Measurements from ENCODE around the gene SCUBE2. TPM values are rescaled to one million over a fixed set of nuclear protein-coding genes. Genes with fewer than 3 reads are reported as not detected.

The SCUBE2 gene
- total and polyA plus RNA-seq, 2 donors (not counting 1 experiment from before 2014, with no cell fraction given) = not detected

GRCh38 chr11:9039863-9040262, 51.5 kb downstream of the SCUBE2 start:
- H3K9me3 Mint-ChIP-seq (ENCODE audit: insufficient read depth) = no peaks in the 10 kb centered on the region
- ChIA-PET CTCF (no interaction called here), POLR2A (no interaction called here)
- no peak overlapping the region for H3K4me3 Mint-ChIP-seq
- no peaks in the 10 kb centered on the region for H3K36me3 ChIP-seq (replicated peaks in 1 of 2; ENCODE audit: control extremely low read depth in 1 of 2, control insufficient read depth in 1 of 2, extremely low read depth in 1 of 2, insufficient read depth in 2 of 2, low read length in 1 of 2)
- H3K27me3 Mint-ChIP-seq = peaks cover 2% of the 10 kb centered on the region
- no peak overlapping the region for H2AFZ ChIP-seq (ENCODE audit: insufficient read depth, low read depth, low read length, poor library complexity, severe bottlenecking)
- 95% methylated on average over 15 of the region's 19 CpGs for WGBS (ENCODE audit: insufficient coverage)
- TF ChIP-seq EZH2 (IDR thresholded peaks at IDR 0.05; ENCODE audit: borderline replicate concordance, insufficient read depth, low read depth, low read length, poor library complexity, severe bottlenecking) (no peak), CTCF (IDR thresholded peaks at IDR 0.05) (no peak)
- H3K4me2 ChIP-seq (replicated peaks; ENCODE audit: low read depth, low read length, poor library complexity, severe bottlenecking) = no peak overlapping the region
- H3K4me1 Mint-ChIP-seq = no peaks in the 10 kb centered on the region
- H3K79me2 ChIP-seq (ENCODE audit: control insufficient read depth, insufficient read depth, low read length) = no peaks in the 10 kb centered on the region
- H3K4me3 ChIP-seq (ENCODE audit: control extremely low read depth in 1 of 5, extremely low read depth in 1 of 5, insufficient read depth in 1 of 5, low read depth in 2 of 5, low read length in 4 of 5) = no peak overlapping the region
- H3K9me3 ChIP-seq (ENCODE audit: control extremely low read depth in 1 of 3, control insufficient read depth in 2 of 3, insufficient read depth in 1 of 3, low read length in 2 of 3) = no peaks in the 10 kb centered on the region
- no peak overlapping the region for H3K9ac ChIP-seq (ENCODE audit: low read length)
- H4K20me1 ChIP-seq (ENCODE audit: control insufficient read depth, insufficient read depth, low read length, poor library complexity, severe bottlenecking) = no peaks in the 10 kb centered on the region
- DNase-seq (no peak), ATAC-seq (ENCODE audit: low read depth) (no peak)
- no peaks in the 10 kb centered on the region for H3K4me1 ChIP-seq (ENCODE audit: control insufficient read depth in 2 of 2, insufficient read depth in 2 of 2, low read length in 2 of 2)
- peaks cover 0 to 8% (median 0%) of the 10 kb centered on the region in 4 experiments for H3K27me3 ChIP-seq (replicated peaks in 1 of 4; ENCODE audit: control extremely low read depth in 1 of 4, control insufficient read depth in 3 of 4, insufficient read depth in 4 of 4, low read length in 3 of 4)
- no peak overlapping the region for H3K27ac ChIP-seq (ENCODE audit: low read length in 2 of 2)
- intact Hi-C loops (cut with micrococcal nuclease) = no loop called here
- H3K27ac Mint-ChIP-seq = no peak overlapping the region

DNA sequence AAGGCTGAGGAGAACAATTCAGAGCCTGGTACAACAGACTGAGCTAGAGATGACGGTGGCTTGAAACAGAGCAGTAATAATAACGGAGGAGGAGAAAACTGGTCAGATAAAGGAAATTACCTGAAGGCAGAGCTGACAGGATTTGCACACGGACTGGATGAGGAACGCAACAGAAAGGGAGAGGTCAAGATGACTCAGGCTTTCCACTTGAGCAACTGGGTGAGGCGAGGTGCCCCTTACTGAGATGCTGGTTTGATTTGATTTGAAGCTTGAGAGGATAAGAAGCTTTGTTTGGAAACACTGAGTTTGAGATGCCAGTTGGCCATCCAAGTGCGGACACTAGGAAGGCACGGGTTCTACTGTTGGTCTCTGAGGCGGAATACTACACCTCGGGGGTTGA, 52.2 kb downstream of the SCUBE2 start:
- ChIA-PET POLR2A (no interaction called here), CTCF (interaction anchor here (0.9 kb wide), 1 partner anchor 12 kb away, joined by 5 read pairs; no protein-coding TSS in a partner anchor)
- no peak for ATAC-seq (ENCODE audit: low read depth)
- Mint-ChIP-seq H3K27ac (no peak overlapping the region), H3K9me3 (ENCODE audit: insufficient read depth) (no peaks in the 10 kb centered on the region), H3K27me3 (peaks cover 4% of the 10 kb centered on the region), H3K4me3 (no peak overlapping the region), H3K4me1 (no peaks in the 10 kb centered on the region)
- no peak for DNase-seq
- H3K9me3 ChIP-seq (ENCODE audit: control extremely low read depth in 1 of 3, control insufficient read depth in 2 of 3, insufficient read depth in 1 of 3, low read length in 2 of 3) = no peaks in the 10 kb centered on the region
- H3K79me2 ChIP-seq (ENCODE audit: control insufficient read depth, insufficient read depth, low read length) = no peaks in the 10 kb centered on the region
- no peak overlapping the region for H3K27ac ChIP-seq (ENCODE audit: low read length in 2 of 2)
- intact Hi-C loops (cut with micrococcal nuclease) = no loop called here
- no peak overlapping the region for H3K4me2 ChIP-seq (replicated peaks; ENCODE audit: low read depth, low read length, poor library complexity, severe bottlenecking)
- no peak overlapping the region for H2AFZ ChIP-seq (ENCODE audit: insufficient read depth, low read depth, low read length, poor library complexity, severe bottlenecking)
- H3K4me3 ChIP-seq (ENCODE audit: control extremely low read depth in 1 of 5, extremely low read depth in 1 of 5, insufficient read depth in 1 of 5, low read depth in 2 of 5, low read length in 4 of 5) = no peak overlapping the region
- H3K4me1 ChIP-seq (ENCODE audit: control insufficient read depth in 2 of 2, insufficient read depth in 2 of 2, low read length in 2 of 2) = no peaks in the 10 kb centered on the region
- H3K27me3 ChIP-seq (replicated peaks in 1 of 4; ENCODE audit: control extremely low read depth in 1 of 4, control insufficient read depth in 3 of 4, insufficient read depth in 4 of 4, low read length in 3 of 4) = peaks cover 0 to 8% (median 0%) of the 10 kb centered on the region in 4 experiments
- WGBS (ENCODE audit: insufficient coverage) = 70% methylated on average over 7 of the region's 9 CpGs
- no peak for TF ChIP-seq EZH2 (IDR thresholded peaks at IDR 0.05; ENCODE audit: borderline replicate concordance, insufficient read depth, low read depth, low read length, poor library complexity, severe bottlenecking)
- TF ChIP-seq CTCF (IDR thresholded peaks at IDR 0.05) = no peak
- no peak overlapping the region for H3K9ac ChIP-seq (ENCODE audit: low read length)
- H4K20me1 ChIP-seq (ENCODE audit: control insufficient read depth, insufficient read depth, low read length, poor library complexity, severe bottlenecking) = no peaks in the 10 kb centered on the region
- no peaks in the 10 kb centered on the region for H3K36me3 ChIP-seq (replicated peaks in 1 of 2; ENCODE audit: control extremely low read depth in 1 of 2, control insufficient read depth in 1 of 2, extremely low read depth in 1 of 2, insufficient read depth in 2 of 2, low read length in 1 of 2)
